Calu3 (cell line): ENCODE data around the gene CCN6. TPM values are rescaled to one million over a fixed set of nuclear protein-coding genes. Genes with fewer than 3 reads are reported as not detected.

Source experiments
- BruUV-seq: library from RNA; stranded (reverse); fragments of 400-500 nt; replicated peaks from 2 replicates; lab custom pipeline; 2021; lab: Mats Ljungman, UMichigan
- CTCF ChIA-PET: fragments of 300-600 bp; sonication (Branson Sonifier 250); formaldehyde crosslinking; loops from one replicate; lab custom pipeline; 2022; ENCODE audit warnings: antibody characterized with exemption; lab: Charles Lee
- DNase-seq: peaks from one replicate; pipeline ENCODE4 v3.0.0; 2022
- H3K27ac Mint-ChIP-seq: one replicate; pipeline ENCODE4 v1.8.0; 2022; ENCODE audit warnings: mixed read lengths; ENCODE audit not compliant: unreplicated experiment
- H3K27me3 Mint-ChIP-seq: one replicate; pipeline ENCODE4 v1.8.0; 2022; ENCODE audit warnings: mixed read lengths; ENCODE audit not compliant: unreplicated experiment
- H3K36me3 Mint-ChIP-seq: one replicate; pipeline ENCODE4 v1.8.0; 2022; ENCODE audit warnings: mild to moderate bottlenecking, moderate library complexity, mixed read lengths; ENCODE audit not compliant: insufficient read depth, unreplicated experiment
- H3K4me1 Mint-ChIP-seq: one replicate; pipeline ENCODE4 v1.8.0; 2022; ENCODE audit warnings: mild to moderate bottlenecking, low read depth, mixed read lengths; ENCODE audit not compliant: unreplicated experiment
- H3K4me3 Mint-ChIP-seq: one replicate; pipeline ENCODE4 v1.8.0; 2022; ENCODE audit warnings: mild to moderate bottlenecking, low read depth, moderate library complexity, mixed read lengths; ENCODE audit not compliant: unreplicated experiment
- H3K9me3 Mint-ChIP-seq: one replicate; pipeline ENCODE4 v1.8.0; 2022; ENCODE audit warnings: low read depth, mixed read lengths; ENCODE audit not compliant: unreplicated experiment
- CTCF ChIP-seq: fragments of 200-600 bp; IDR thresholded peaks from one replicate; pipeline ENCODE4 v1.8.0; 2022; ENCODE audit warnings: antibody characterized with exemption; ENCODE audit not compliant: unreplicated experiment
- intact Hi-C: fragments of 100-400 bp; cut with micrococcal nuclease; formaldehyde crosslinking; loops from one replicate; pipeline ENCODE4 v1.10.0; 2022; ENCODE audit not compliant: unreplicated experiment
- total RNA-seq: library from RNA; stranded (reverse); gene quantifications from 2 replicates; pipeline ENCODE4 v1.2.3, GENCODE V29; 2022

Gene CCN6
- total RNA-seq, 1 experiment from 2014 or later = not detected

- no peak overlapping the region for H3K4me3 Mint-ChIP-seq
- BruUV-seq = no TSS peak
- intact Hi-C loops = no loop called here
- no peaks in the 10 kb centered on the region for H3K9me3 Mint-ChIP-seq
- no peak overlapping the region for H3K27ac Mint-ChIP-seq
- no peaks in the 10 kb centered on the region for H3K4me1 Mint-ChIP-seq
- no peaks in the 10 kb centered on the region for H3K36me3 Mint-ChIP-seq
- CTCF ChIA-PET = no interaction called here
- no peaks in the 10 kb centered on the region for H3K27me3 Mint-ChIP-seq
- no peak for TF ChIP-seq CTCF
- no peak for DNase-seq
Observed at GRCh38 chr6:112014483-112014882, 39.4 kb upstream of the CCN6 start.

GRCh38 chr6:112015725-112016124 lies 38.2 kb upstream of the CCN6 start:
- no peak for DNase-seq
- H3K27ac Mint-ChIP-seq = no peak overlapping the region
- no peaks in the 10 kb centered on the region for H3K9me3 Mint-ChIP-seq
- BruUV-seq = no TSS peak
- H3K4me3 Mint-ChIP-seq = no peak overlapping the region
- TF ChIP-seq CTCF = no peak
- intact Hi-C loops = no loop called here
- no peaks in the 10 kb centered on the region for H3K27me3 Mint-ChIP-seq
- CTCF ChIA-PET = interaction anchor here (0.5 kb wide), 1 partner anchor 347 kb away, joined by 3 read pairs; no protein-coding TSS in a partner anchor
- H3K36me3 Mint-ChIP-seq = no peaks in the 10 kb centered on the region
- H3K4me1 Mint-ChIP-seq = no peaks in the 10 kb centered on the region

- CTCF ChIA-PET = no interaction called here
- intact Hi-C loops = no loop called here
- BruUV-seq = no TSS peak
- Mint-ChIP-seq H3K4me3 (no peak overlapping the region), H3K27me3 (no peaks in the 10 kb centered on the region), H3K9me3 (no peaks in the 10 kb centered on the region), H3K36me3 (no peaks in the 10 kb centered on the region), H3K27ac (no peak overlapping the region), H3K4me1 (no peaks in the 10 kb centered on the region)
- no peak for DNase-seq
- TF ChIP-seq CTCF = no peak
Observed at GRCh38 chr6:112016320-112016719, 37.6 kb upstream of the CCN6 start.

GRCh38 chr6:112017169-112017568 lies 36.7 kb upstream of the CCN6 start:
- no peaks in the 10 kb centered on the region for H3K4me1 Mint-ChIP-seq
- H3K9me3 Mint-ChIP-seq = no peaks in the 10 kb centered on the region
- H3K36me3 Mint-ChIP-seq = no peaks in the 10 kb centered on the region
- no peak overlapping the region for H3K27ac Mint-ChIP-seq
- intact Hi-C loops = no loop called here
- TF ChIP-seq CTCF = no peak
- H3K4me3 Mint-ChIP-seq = no peak overlapping the region
- no TSS peak for BruUV-seq
- DNase-seq = no peak
- peaks cover 5% of the 10 kb centered on the region for H3K27me3 Mint-ChIP-seq
- CTCF ChIA-PET = interaction anchor here (0.7 to 1.6 kb wide), 2 partner anchors 23 to 1486 kb away, joined by 3 to 4 read pairs; no protein-coding TSS in a partner anchor
